ENCODE data around the gene MAN2A1. TPM values are rescaled to one million over a fixed set of nuclear protein-coding genes. Genes with fewer than 3 reads are reported as not detected.

The MAN2A1 gene
- total RNA-seq, 1 donor from 2014 or later, result 43.6 TPM

GRCh38 chr5:109688970-109689739 lies 572 bp upstream of the MAN2A1 start:
- intact Hi-C loops (cut with DNase I), result no loop called here
- peak overlapping the region; percentile 95 for H3K4me3 ChIP-seq
- DNase-seq (peak; percentile 95), ATAC-seq (peak; percentile 97)
- TF ChIP-seq CTCF (IDR thresholded peaks at IDR 0.05), result peak; percentile 4
- peaks cover 8% of the 10 kb centered on the region for H3K4me1 ChIP-seq
- H3K36me3 ChIP-seq, result no peaks in the 10 kb centered on the region
- no peaks in the 10 kb centered on the region for H3K9me3 ChIP-seq
- H3K27me3 ChIP-seq, result no peaks in the 10 kb centered on the region
- peak overlapping the region; percentile 90 for H3K27ac ChIP-seq

GRCh38 chr5:109690242-109690974 lies 681 bp downstream of the MAN2A1 start:
- H3K27me3 ChIP-seq, result no peaks in the 10 kb centered on the region
- peak overlapping the region; percentile 90 for H3K27ac ChIP-seq
- H3K4me1 ChIP-seq, result peaks cover 21% of the 10 kb centered on the region
- H3K4me3 ChIP-seq, result peak overlapping the region; percentile 95
- H3K36me3 ChIP-seq, result no peaks in the 10 kb centered on the region
- no peaks in the 10 kb centered on the region for H3K9me3 ChIP-seq
- intact Hi-C loops (cut with DNase I), result no loop called here
- ATAC-seq (peak; percentile 7), DNase-seq (peak; percentile 74)
- no peak for TF ChIP-seq CTCF (IDR thresholded peaks at IDR 0.05)

- intact Hi-C loops (cut with DNase I), result no loop called here
- no peaks in the 10 kb centered on the region for H3K9me3 ChIP-seq
- DNase-seq, result peak; percentile 83
- H3K4me1 ChIP-seq, result peaks cover 28% of the 10 kb centered on the region
- peak overlapping the region; percentile 95 for H3K4me3 ChIP-seq
- no peaks in the 10 kb centered on the region for H3K27me3 ChIP-seq
- no peaks in the 10 kb centered on the region for H3K36me3 ChIP-seq
- peak overlapping the region; percentile 90 for H3K27ac ChIP-seq
- TF ChIP-seq CTCF (IDR thresholded peaks at IDR 0.05), result peak; percentile 72
- peak; percentile 41 for ATAC-seq
Measured at GRCh38 chr5:109690975-109691574, 1.3 kb downstream of the MAN2A1 start.

GRCh38 chr5:109691996-109692395 lies 2.3 kb downstream of the MAN2A1 start:
- ATAC-seq (no peak), DNase-seq (no peak)
- TF ChIP-seq CTCF (IDR thresholded peaks at IDR 0.05), result no peak
- Histone ChIP-seq H3K36me3 (no peaks in the 10 kb centered on the region), H3K4me3 (peak overlapping the region; percentile 95), H3K27ac (no peak overlapping the region), H3K4me1 (peaks cover 32% of the 10 kb centered on the region), H3K9me3 (no peaks in the 10 kb centered on the region), H3K27me3 (no peaks in the 10 kb centered on the region)
- intact Hi-C loops (cut with DNase I), result no loop called here

- Histone ChIP-seq H3K27me3 (no peaks in the 10 kb centered on the region), H3K27ac (no peak overlapping the region), H3K4me3 (no peak overlapping the region), H3K9me3 (no peaks in the 10 kb centered on the region), H3K36me3 (no peaks in the 10 kb centered on the region), H3K4me1 (peaks cover 40% of the 10 kb centered on the region)
- no peak for DNase-seq
- no peak for TF ChIP-seq CTCF (IDR thresholded peaks at IDR 0.05)
- intact Hi-C loops (cut with DNase I), result no loop called here
- ATAC-seq, result no peak
Measured at GRCh38 chr5:109692852-109693251, 3.1 kb downstream of the MAN2A1 start.
